ENCODE data around the gene DACH1. TPM values are rescaled to one million over a fixed set of nuclear protein-coding genes. Genes with fewer than 3 reads are reported as not detected.

The DACH1 gene
- total and polyA plus RNA-seq, 2 of the 13 experiments (the other 11 are each of a cell fraction or from before 2014, with no cell fraction given), result not detected

- H3K27me3 ChIP-seq (ENCODE audit: control insufficient read depth in 1 of 2, insufficient read depth in 2 of 2, low read length in 2 of 2), result no peaks in the 10 kb centered on the region
- BruUV-seq (replicated peaks), result no TSS peak
- no peaks in the 10 kb centered on the region for H3K4me1 ChIP-seq (ENCODE audit: insufficient read depth, low read length)
- no peak for TF ChIP-seq GATAD1 (CRISPR knock-in tag; IDR thresholded peaks at IDR 0.05)
- TF ChIP-seq NFIB (CRISPR knock-in tag; IDR thresholded peaks at IDR 0.05; ENCODE audit: borderline replicate concordance), result no peak
- no peak for TF ChIP-seq U2AF1 (optimal IDR thresholded peaks at IDR 0.05; ENCODE audit: low read depth, low read length)
- no peak for TF ChIP-seq ATF4 (CRISPR knock-in tag; IDR thresholded peaks at IDR 0.05)
- no peak for TF ChIP-seq ZBTB3 (CRISPR knock-in tag; IDR thresholded peaks at IDR 0.05; ENCODE audit: borderline replicate concordance, low read depth)
- TF ChIP-seq, protein P1, sequence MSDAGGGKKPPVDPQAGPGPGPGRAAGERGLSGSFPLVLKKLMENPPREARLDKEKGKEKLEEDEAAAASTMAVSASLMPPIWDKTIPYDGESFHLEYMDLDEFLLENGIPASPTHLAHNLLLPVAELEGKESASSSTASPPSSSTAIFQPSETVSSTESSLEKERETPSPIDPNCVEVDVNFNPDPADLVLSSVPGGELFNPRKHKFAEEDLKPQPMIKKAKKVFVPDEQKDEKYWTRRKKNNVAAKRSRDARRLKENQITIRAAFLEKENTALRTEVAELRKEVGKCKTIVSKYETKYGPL (CRISPR knock-in tag; IDR thresholded peaks at IDR 0.05), result no peak
- no peak for TF ChIP-seq SP5 (CRISPR knock-in tag; IDR thresholded peaks at IDR 0.05; ENCODE audit: borderline replicate concordance, low read depth)
- in situ Hi-C loops (cut with HindIII; ENCODE audit: extremely low pct_ligation_motif_present, low pct_unique_long_range_greater_than_20kb) (no loop called here), intact Hi-C loops (cut with micrococcal nuclease; ENCODE audit: unreplicated experiment) (no loop called here)
- no peak overlapping the region for H3K4me3 ChIP-seq (replicated peaks in 1 of 3; ENCODE audit: insufficient read depth in 1 of 3, low read depth in 2 of 3, low read length in 3 of 3)
- WGBS (ENCODE audit: low lambda C conversion rate), result 0% methylated on average over 2 of the region's 2 CpGs
- no peaks in the 10 kb centered on the region for H3K9me3 ChIP-seq (ENCODE audit: low read length)
- no peak overlapping the region for H3K27ac ChIP-seq (ENCODE audit: extremely low read length, insufficient read depth, low read length)
- ATAC-seq, result no peak
- CTCF ChIA-PET (ENCODE audit: low intra/inter-chr PET ratio, low total read pairs), result no interaction called here
- FAIRE-seq, result no peak
- POLR2A ChIA-PET, result no interaction called here
- no peaks in the 10 kb centered on the region for H3K79me2 ChIP-seq (ENCODE audit: insufficient read depth, low read length)
- H4K20me1 ChIP-seq (ENCODE audit: insufficient read depth, low read length), result no peaks in the 10 kb centered on the region
- DNase-seq (ENCODE audit: low spot score), result no peak
- no peak overlapping the region for H3K4me2 ChIP-seq (ENCODE audit: low read depth, low read length)
- H3K36me3 ChIP-seq (replicated peaks in 1 of 2; ENCODE audit: control insufficient read depth in 1 of 2, insufficient read depth in 2 of 2, low read length in 2 of 2), result no peaks in the 10 kb centered on the region
- H2AFZ ChIP-seq (ENCODE audit: low read length), result no peak overlapping the region
- H3K9ac ChIP-seq (ENCODE audit: insufficient read depth, low read depth, low read length), result no peak overlapping the region
Measured at GRCh38 chr13:71634602-71635443, 232.2 kb downstream of the DACH1 start.

Measured in HepG2 (cell line).